Breast epithelium (tissue), 4 donors: ENCODE measurements around the gene IGLL1. TPM values are rescaled to one million over a fixed set of nuclear protein-coding genes. Genes with fewer than 3 reads are reported as not detected.
"Not testable (repeated sequence)": the region's sequence is repeated elsewhere in the genome, so short reads cannot be mapped to it uniquely, and the experiment has no call there.

Experiments
- DNase-seq, 2 donors: peaks; one replicate each; pipeline ENCODE4 v3.0.0-alpha.2; 2019; ENCODE audit warnings: low spot score in 2 of 2
- H3K27ac ChIP-seq, 2 donors: fragments of 200-600 bp; sonication (generic) in 1 of 2; one replicate each; pipeline ENCODE4 v1.5.1; 2016 to 2019; ENCODE audit warnings: mild to moderate bottlenecking in 1 of 2
- H3K27me3 ChIP-seq, 2 donors: fragments of 200-600 bp; sonication (generic) in 1 of 2; one replicate each; pipeline versions ENCODE4 v1.5.1 to v1.6.0; 2017 to 2019; ENCODE audit warnings: control low read depth in 1 of 2, mild to moderate bottlenecking in 1 of 2
- H3K36me3 ChIP-seq: fragments of 200-600 bp; one replicate; pipeline ENCODE4 v1.5.1; 2019
- H3K4me1 ChIP-seq, 2 donors: fragments of 200-600 bp; sonication (generic); one replicate each; pipeline ENCODE4 v1.5.1; 2016 to 2019; ENCODE audit warnings: control low read depth in 1 of 2
- H3K4me3 ChIP-seq, 3 donors: fragments of 200-600 bp; sonication (generic); 1 replicate in 2 of 3; 2 replicates in 1 of 3; pipeline ENCODE4 v1.5.1; 2016 to 2019; ENCODE audit warnings: mild to moderate bottlenecking in 3 of 3, moderate library complexity in 2 of 3
- H3K9me3 ChIP-seq, 2 donors: fragments of 200-600 bp; sonication (generic) in 1 of 2; one replicate each; pipeline ENCODE4 v1.5.1; 2016 to 2019; ENCODE audit warnings: control low read depth in 1 of 2
- CTCF ChIP-seq, 3 donors: fragments of 450-650 bp; IDR thresholded peaks; one replicate each; pipeline ENCODE4 v1.5.1; 2016 to 2017; ENCODE audit warnings: antibody characterized with exemption in 3 of 3, mild to moderate bottlenecking in 3 of 3, moderate library complexity in 3 of 3
- POLR2A ChIP-seq: fragments of 450-650 bp; IDR thresholded peaks from one replicate; pipeline ENCODE4 v1.6.1; 2016; ENCODE audit warnings: antibody characterized with exemption, mild to moderate bottlenecking, moderate library complexity
- POLR2AphosphoS5 ChIP-seq, 3 donors: sonication (generic); formaldehyde crosslinking; IDR thresholded peaks; one replicate each; pipeline ENCODE4 v1.6.1; 2017; ENCODE audit warnings: antibody characterized with exemption in 3 of 3
- intact Hi-C: fragments of 100-400 bp; cut with DNase I; formaldehyde crosslinking; loops from one replicate; pipeline ENCODE4 v1.15.1; 2023; ENCODE audit warnings: low total_unique reads
- total RNA-seq, 3 donors: library from RNA; depleted of rRNA; stranded (reverse); fragments of >200 nt; gene quantifications; one replicate each; pipeline ENCODE4 v1.1.0, GENCODE V29; 2016

IGLL1 gene
- total RNA-seq, 3 donors from 2014 or later = not detected

- DNase-seq = no peak
Observed at GRCh38 chr22:23606204-23607131, 26.4 kb upstream of the IGLL1 start.

GRCh38 chr22:23604939-23605712 is 25.0 kb upstream of the IGLL1 start:
- intact Hi-C loops = no loop called here
- no peak overlapping the region for H3K4me3 ChIP-seq
- no peak for TF ChIP-seq POLR2AphosphoS5 (IDR thresholded peaks at IDR 0.05)
- no peak for TF ChIP-seq POLR2A
- no peak for TF ChIP-seq CTCF (IDR thresholded peaks at IDR 0.05)
- no peaks in the 10 kb centered on the region for H3K27me3 ChIP-seq
- DNase-seq = no peak
- no peaks in the 10 kb centered on the region for H3K36me3 ChIP-seq
- H3K4me1 ChIP-seq = no peaks in the 10 kb centered on the region
- no peaks in the 10 kb centered on the region for H3K9me3 ChIP-seq
- H3K27ac ChIP-seq = no peak overlapping the region

More at GRCh38 chr22:23606204-23607131, 26.4 kb upstream of the IGLL1 start:
- H3K9me3 ChIP-seq = no peaks in the 10 kb centered on the region
- H3K4me1 ChIP-seq = no peaks in the 10 kb centered on the region
- H3K36me3 ChIP-seq = no peaks in the 10 kb centered on the region
- H3K4me3 ChIP-seq = no peak overlapping the region
- no peak overlapping the region for H3K27ac ChIP-seq
- no peaks in the 10 kb centered on the region for H3K27me3 ChIP-seq
- intact Hi-C loops = no loop called here
- TF ChIP-seq POLR2AphosphoS5 (IDR thresholded peaks at IDR 0.05) (no peak), CTCF (IDR thresholded peaks at IDR 0.05) (no peak), POLR2A (no peak)

GRCh38 chr22:23603266-23603665 is 23.2 kb upstream of the IGLL1 start:
- TF ChIP-seq POLR2AphosphoS5 (IDR thresholded peaks at IDR 0.05) (no peak), CTCF (IDR thresholded peaks at IDR 0.05) (no peak), POLR2A (no peak)
- Histone ChIP-seq H3K4me1 (no peaks in the 10 kb centered on the region), H3K36me3 (no peaks in the 10 kb centered on the region), H3K27ac (no peak overlapping the region), H3K27me3 (no peaks in the 10 kb centered on the region), H3K9me3 (no peaks in the 10 kb centered on the region), H3K4me3 (no peak overlapping the region)
- DNase-seq = no peak
- intact Hi-C loops = no loop called here

DNA sequence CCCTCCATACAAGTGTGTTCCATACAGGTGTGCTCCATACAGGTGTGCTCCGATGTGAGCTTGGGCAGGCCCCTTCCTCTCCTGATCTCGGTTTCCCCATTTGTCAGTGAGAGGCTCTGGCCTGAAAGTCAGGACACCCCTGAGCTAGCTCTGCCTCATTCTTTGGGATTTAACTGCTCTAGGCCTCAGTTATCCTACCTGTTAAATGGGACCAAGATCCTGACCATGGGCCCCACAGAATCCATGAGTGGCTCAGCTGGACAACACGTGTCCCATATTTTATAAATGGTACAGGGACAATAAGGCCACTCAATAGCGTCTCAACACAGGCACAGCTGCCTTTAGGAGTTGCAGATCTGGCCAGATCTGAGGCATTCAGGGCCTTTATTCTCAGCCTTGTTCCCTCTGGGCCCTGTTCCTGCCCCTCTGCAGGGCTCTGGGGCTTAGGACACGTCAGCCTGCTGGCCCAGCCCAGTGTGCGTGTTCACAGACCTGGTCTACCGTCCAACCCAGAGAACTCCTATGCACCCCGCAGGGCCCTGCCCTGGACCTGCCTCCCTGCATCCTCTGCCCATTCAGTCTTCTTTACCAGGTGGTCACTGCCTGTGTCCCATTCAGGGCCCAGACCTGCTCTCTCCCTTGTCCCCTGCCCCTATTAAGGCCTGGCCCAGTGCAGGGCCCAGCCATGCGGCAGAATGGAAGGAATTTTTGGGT is 18.9 kb upstream of the IGLL1 start:
- Histone ChIP-seq H3K4me3 (no peak overlapping the region), H3K9me3 (no peaks in the 10 kb centered on the region), H3K27ac (no peak overlapping the region), H3K4me1 (no peaks in the 10 kb centered on the region), H3K36me3 (no peaks in the 10 kb centered on the region), H3K27me3 (no peaks in the 10 kb centered on the region)
- intact Hi-C loops = no loop called here
- TF ChIP-seq CTCF (IDR thresholded peaks at IDR 0.05) = no peak
- no peak for DNase-seq

GRCh38 chr22:23597576-23598268 is 17.6 kb upstream of the IGLL1 start:
- intact Hi-C loops, DNase-seq, H3K4me1 ChIP-seq: not testable (repeated sequence)

DNA sequence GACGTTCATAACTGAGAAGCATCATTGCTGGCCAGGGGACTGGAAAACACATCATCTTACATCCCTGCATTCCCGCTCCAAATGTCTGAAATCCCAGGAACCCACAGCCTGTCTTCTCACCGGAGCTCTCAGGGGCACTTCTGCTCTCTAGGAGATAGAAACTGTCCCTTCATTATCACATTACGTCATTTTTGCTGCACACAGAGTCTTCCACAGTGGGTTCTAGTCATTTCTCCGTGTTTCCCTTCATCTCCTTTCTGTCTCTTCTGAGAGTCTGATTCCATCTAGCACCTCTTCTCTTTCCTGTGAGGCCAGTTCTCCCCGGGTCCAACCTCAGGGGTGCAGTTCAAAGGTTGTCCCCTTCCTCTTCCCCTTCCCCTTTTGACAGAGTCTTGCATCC is 15.8 kb upstream of the IGLL1 start:
- H3K27ac ChIP-seq, intact Hi-C loops, H3K27me3 ChIP-seq, H3K4me3 ChIP-seq, H3K36me3 ChIP-seq, DNase-seq, H3K4me1 ChIP-seq, H3K9me3 ChIP-seq: not testable (repeated sequence)

More at GRCh38 chr22:23597576-23598268, 17.6 kb upstream of the IGLL1 start:
- not testable (repeated sequence) for H3K27ac ChIP-seq, H3K36me3 ChIP-seq, H3K4me3 ChIP-seq, H3K27me3 ChIP-seq, H3K9me3 ChIP-seq
